NCI-H2196 treated with DMSO at 0.1 percent for 48 hours (cell line): ENCODE results near the gene AGBL4.

ENCODE experiments used
- DNase-seq: peaks from one replicate; lab custom pipeline; 2025; ENCODE audit not compliant: unreplicated experiment; lab: John Stamatoyannopoulos, UW

AGBL4 gene

GRCh38 chr1:49199564-49199963 is 824.2 kb downstream of the AGBL4 start:
- no peak for DNase-seq

GRCh38 chr1:49197081-49197480 is 826.7 kb downstream of the AGBL4 start:
- DNase-seq: no peak

DNA sequence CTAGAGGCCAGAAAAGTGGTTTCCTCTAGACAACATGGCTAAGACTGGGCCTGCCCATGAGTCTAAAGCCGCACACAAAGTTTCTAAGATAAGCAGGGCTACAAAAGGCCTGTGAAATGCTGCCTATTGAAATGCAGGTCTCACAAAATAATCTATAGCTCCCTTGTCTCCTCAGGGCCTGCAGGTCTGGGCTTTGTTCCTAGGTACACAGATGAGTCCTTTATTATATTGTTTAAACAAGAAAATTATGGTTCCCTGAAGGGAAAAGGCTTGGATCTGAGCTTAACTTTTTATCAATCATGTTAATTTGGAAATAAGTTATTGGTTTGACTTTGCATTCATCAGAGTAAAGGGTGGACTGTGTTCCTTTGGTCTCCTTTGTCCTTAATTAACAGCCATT is 833.6 kb downstream of the AGBL4 start:
- no peak for DNase-seq

DNA sequence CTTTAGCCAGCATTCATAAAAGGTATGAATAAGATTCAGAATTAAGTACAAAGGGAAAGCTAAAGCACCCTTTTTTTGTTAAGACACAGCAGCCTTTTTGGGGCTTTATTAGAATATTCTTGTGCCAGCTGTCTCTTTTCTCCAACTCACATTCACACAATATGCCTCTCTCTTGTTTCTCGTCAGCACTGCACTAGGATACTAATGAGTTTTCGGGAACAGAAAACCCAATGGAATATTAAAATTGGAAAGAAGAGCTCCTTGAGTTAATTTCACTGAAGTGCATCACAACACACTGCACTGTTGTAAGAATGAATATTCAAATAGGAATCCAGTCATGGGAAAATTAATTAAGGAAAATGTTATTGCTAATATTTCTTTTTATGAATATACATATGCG is 836.7 kb downstream of the AGBL4 start:
- no peak for DNase-seq

DNA sequence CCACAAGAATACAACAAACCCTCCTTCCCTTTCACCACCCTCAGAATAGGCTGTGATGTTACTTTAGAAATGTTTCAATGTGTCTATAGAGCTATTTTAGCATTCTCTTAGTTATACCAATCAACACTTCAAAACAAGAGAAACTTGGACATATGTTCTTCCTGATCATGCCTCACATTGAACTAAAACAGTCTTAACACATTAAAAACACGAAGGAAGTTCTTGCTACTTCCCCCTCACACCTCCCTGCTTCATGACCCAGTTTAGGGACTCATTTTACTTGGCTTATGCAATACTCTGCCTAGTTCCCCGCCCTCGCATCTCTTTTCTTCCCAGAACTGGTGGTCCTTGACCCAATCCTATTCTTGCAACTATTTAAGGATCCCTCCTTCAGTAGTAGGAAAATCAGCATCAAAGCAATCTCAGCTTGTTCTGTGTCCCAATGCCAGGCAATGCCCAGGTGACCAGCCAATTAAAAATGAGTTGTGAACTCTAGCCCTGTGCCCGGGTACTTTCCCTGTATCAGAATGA is 838.2 kb downstream of the AGBL4 start:
- DNase-seq: no peak

GRCh38 chr1:49183489-49183888 is 840.3 kb downstream of the AGBL4 start:
- no peak for DNase-seq

GRCh38 chr1:49181033-49181432 is 842.7 kb downstream of the AGBL4 start:
- DNase-seq: no peak

DNA sequence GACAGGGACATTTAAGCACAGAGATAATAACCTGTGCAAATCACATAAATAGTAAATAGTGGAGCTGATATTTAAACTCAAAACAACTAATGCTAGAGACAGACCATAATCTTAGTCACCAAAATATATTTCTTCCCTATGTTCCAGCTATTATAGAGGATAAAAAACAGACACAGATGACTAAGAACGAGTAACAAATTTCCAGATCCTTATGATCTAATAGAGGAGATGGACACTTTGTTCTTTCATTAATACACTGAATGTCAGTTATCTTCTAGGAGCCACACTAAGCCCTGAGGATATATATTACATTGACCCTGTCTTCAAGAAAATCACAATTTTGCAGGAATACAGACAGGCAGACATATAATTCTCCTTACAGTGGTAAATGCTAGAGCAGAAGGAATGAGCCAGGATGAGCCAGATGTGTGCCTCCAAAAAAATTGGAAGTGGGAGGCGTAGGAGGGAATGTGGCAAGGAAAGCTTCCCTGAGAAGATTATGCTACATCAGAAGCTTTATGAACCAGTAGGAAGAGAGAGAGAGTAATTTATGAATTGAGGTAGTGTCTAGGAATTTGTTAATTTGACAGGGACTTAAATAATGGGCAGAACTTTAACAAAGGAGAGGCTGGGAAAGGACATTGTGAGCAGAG is 851.7 kb downstream of the AGBL4 start:
- no peak for DNase-seq

DNA sequence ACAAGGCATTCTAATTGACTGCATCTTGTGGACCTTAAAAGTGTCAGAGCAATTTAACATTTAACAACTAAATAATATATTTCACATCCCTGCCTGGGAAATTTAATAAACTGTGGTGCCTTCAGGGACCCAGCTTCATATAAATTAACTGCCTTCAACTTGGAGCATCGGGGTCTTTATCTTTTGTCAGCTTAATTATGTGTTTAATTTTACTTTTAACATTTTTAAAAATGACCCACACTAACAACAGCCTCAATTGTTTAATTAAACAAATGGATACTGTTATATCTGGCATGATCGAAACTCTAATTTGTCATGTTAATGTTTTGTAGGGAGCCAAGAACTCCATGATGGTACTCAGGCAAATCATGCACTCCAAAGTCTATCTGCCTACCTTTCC is 857.7 kb downstream of the AGBL4 start:
- no peak for DNase-seq

DNA sequence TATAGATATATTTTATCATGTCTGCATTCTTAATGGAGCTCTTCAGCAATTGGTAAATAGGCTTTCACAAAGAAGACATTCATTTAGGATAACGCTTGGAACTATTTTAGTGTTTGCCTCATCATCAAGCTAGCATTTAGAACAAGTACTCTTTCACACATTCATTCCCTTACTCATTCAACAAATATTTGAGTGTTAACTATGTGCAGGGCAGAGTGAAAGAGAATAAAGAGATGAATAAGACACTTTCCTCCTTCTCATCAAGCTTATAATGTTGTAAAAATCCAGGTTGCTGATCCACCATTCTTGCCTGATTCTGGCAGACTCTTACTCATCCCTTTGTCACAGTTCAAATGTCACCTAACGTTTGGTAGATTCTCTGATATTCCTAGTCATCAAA is 860.7 kb downstream of the AGBL4 start:
- DNase-seq: no peak

DNA sequence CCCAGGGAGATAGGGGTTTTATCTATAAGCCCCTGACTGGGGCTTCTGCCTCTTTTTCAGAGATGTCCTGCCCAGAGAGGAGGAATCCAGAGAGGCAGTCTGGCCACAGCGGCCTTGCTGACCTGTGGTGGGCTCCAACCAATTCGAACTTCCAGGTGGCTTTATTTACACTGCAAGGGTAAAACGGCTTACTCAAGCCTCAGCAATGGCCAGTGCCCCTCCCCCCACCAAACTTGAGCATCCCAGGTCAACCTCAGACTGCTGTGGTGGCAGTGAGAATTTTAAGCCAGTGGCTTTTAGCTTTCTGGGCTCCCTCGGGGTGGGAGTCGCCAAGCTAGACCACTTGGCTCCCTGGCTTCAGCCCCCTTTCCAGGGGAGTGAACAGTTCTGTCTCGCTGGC is 863.1 kb downstream of the AGBL4 start:
- DNase-seq: no peak

DNA sequence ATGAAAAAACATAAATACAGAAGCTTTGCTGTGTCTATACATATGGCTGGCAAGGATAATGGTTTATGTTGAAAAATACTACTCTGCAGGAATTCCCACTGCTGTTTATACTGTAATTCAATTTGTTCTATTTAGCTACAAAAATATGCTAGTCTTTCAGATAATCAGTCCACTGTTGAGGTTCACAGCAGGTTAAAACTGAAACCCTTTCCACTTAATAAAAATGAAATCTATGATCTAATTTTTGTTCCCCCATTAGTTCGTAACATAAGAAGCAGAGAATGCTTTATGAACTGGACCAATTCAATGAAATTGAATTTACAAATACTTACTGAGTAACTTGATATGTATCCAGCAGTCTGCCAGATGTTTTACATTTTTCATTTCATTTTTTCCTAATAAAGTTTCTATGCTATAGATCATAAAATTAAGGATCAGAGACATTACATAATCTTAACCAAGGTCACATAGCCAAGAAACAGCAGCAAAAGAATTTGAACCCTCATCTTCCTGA is 887.0 kb downstream of the AGBL4 start:
- no peak for DNase-seq

DNA sequence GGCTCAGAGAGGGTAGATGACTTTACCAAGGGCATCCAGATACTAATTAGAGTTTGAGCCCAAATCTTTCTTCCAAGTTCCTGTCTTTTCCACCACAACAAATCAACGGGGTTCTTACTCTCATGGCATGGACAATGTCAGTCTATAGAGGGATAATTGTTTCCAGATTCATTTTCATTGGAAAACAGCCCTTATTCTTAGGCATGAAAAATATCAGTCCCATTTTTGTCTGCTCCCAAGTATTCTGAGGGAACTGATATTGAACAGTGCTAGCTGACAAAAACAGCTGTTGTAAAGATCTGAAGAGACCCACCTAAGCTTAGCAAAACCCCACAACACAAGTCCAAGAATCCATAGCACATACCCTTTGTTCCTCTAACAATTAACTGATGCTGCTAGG is 898.0 kb downstream of the AGBL4 start:
- DNase-seq: no peak

DNA sequence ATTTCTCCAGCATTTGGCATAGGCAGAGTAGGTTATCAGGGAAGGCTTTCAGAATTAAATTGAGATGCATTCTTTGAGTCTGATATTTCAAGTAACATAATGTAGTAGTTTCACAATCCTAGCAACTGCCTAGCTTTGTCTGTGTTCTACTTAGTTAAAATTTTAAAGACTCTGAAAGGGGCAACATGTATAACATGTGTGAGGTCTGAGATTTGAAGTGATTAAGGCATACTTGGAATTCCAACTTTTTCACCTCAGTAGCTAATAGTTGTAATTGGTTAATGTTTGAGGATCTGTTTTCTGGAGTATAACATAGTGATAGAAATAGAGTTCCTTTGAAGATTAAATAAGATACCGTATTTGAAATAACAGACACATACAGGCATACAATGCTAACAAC is 911.8 kb downstream of the AGBL4 start:
- no peak for DNase-seq

DNA sequence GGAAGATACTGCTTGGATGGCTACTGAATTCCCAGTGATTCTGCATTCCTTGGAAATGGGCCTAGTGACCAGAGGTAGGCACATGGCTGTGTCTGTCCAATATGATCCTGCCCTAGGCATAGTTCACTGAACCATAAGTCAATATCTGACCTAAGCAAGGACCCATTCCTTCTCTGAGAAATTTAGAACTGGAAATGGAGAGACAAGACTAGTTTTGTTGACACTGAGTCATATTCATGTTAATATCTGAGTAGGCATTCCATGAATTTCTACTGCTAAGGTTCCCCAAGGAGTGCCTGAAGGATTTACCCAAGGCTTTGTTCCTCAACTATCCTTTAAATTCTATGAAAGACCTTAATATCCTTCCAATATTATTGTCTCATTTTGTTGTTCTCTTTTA is 917.3 kb downstream of the AGBL4 start:
- no peak for DNase-seq

DNA sequence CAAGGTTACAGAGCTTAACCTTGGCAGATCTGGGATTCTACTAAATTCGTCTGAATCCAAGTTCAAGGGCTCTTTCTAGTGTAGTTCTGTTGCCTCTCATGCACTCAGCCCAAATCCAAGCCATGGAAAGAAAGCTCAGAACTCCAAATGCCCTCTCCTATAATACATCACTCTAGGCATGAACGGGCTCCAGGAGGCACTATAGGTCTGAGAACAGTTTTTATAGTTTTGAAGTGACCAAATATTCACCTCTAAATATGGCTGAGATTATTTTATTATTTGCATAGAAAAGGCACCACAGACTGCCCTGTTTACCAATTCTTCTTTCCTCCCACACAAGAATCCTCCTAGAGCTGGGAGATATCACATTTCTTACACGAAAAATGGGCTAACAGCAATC is 919.2 kb downstream of the AGBL4 start:
- no peak for DNase-seq

- DNase-seq: no peak
Measured at GRCh38 chr1:49102752-49103151, 921.0 kb downstream of the AGBL4 start.

- DNase-seq: no peak
Measured at GRCh38 chr1:49098866-49099265, 924.9 kb downstream of the AGBL4 start.

- no peak for DNase-seq
Measured at GRCh38 chr1:49086327-49086726, 937.4 kb downstream of the AGBL4 start.

GRCh38 chr1:49085079-49085478 is 938.7 kb downstream of the AGBL4 start:
- no peak for DNase-seq

- no peak for DNase-seq
Measured at GRCh38 chr1:49060766-49061165, 963.0 kb downstream of the AGBL4 start.

GRCh38 chr1:49059087-49059486 is 964.7 kb downstream of the AGBL4 start:
- DNase-seq: no peak

GRCh38 chr1:49052102-49052501 is 971.7 kb downstream of the AGBL4 start:
- DNase-seq: no peak
